Renal pelvis (tissue), 3 donors: ENCODE data around the gene ZNF846. TPM values are rescaled to one million over a fixed set of nuclear protein-coding genes. Genes with fewer than 3 reads are reported as not detected.

Experiments
- polyA plus RNA-seq, 3 donors: library from polyadenylated mRNA; unstranded; fragments of 120-200 nt; gene quantifications; one replicate each; pipeline ENCODE4 v1.2.1, GENCODE V29; 2013; ENCODE audit not compliant: insufficient read length in 3 of 3

Gene ZNF846
- polyA plus RNA-seq, 3 donors, result 16.8 to 40.0 (median 31.2) TPM

Other genes with a start within 250 kb of the ZNF846 start
- 10 to 100 TPM; 19.2 to 25.6 (median 25.5) TPM for gene ZNF426, start 230.1 kb downstream of the ZNF846 start, polyA plus RNA-seq
- 10 to 100 TPM; 14.4 to 31.7 (median 25.3) TPM for gene ZNF121, start 184.2 kb downstream of the ZNF846 start, polyA plus RNA-seq
- 10 to 100 TPM; 43.7 to 58.9 (median 57.6) TPM for gene ZNF561, start 147.5 kb downstream of the ZNF846 start, polyA plus RNA-seq
- gene ZNF562, start 93.6 kb downstream of the ZNF846 start, polyA plus RNA-seq, result 10 to 100 TPM; 19.9 to 27.2 (median 26.4) TPM
- gene FBXL12, start 50.3 kb upstream of the ZNF846 start, polyA plus RNA-seq, result 10 to 100 TPM; 29.8 to 38.6 (median 33.9) TPM
- 100 to 1,000 TPM; 275 to 319 (median 294) TPM for gene UBL5, start 59.2 kb upstream of the ZNF846 start, polyA plus RNA-seq
- gene PIN1, start 66.6 kb upstream of the ZNF846 start, polyA plus RNA-seq, result 10 to 100 TPM; 65.8 to 77.5 (median 76.9) TPM
- 10 to 100 TPM; 23.7 to 28.2 (median 28.2) TPM for gene OLFM2, start 167.8 kb upstream of the ZNF846 start, polyA plus RNA-seq
- 1 to 10 TPM in 2 of 3 donors, under 1 TPM in 1; 0.99 to 1.4 (median 1.1) TPM for gene COL5A3, start 241.8 kb upstream of the ZNF846 start, polyA plus RNA-seq
- gene RDH8, start 244.7 kb upstream of the ZNF846 start, polyA plus RNA-seq, result not detected